Measurements from ENCODE around the gene DPCD.

Gene DPCD

GRCh38 chr10:101615525-101616116 is 27.5 kb downstream of the DPCD start:
- no peak for DNase-seq (ENCODE audit: low read depth)
- H3K4me3 ChIP-seq (ENCODE audit: low read depth, low read length), result no peak overlapping the region
- TF ChIP-seq CTCF (IDR thresholded peaks at IDR 0.05; ENCODE audit: low read depth, low read length, missing control alignments), result no peak

GRCh38 chr10:101616415-101617101 is 28.4 kb downstream of the DPCD start:
- TF ChIP-seq CTCF (IDR thresholded peaks at IDR 0.05; ENCODE audit: low read depth, low read length, missing control alignments), result no peak
- H3K4me3 ChIP-seq (ENCODE audit: low read depth, low read length), result no peak overlapping the region
- no peak for DNase-seq (ENCODE audit: low read depth)

GRCh38 chr10:101617102-101617823 is 29.1 kb downstream of the DPCD start:
- H3K4me3 ChIP-seq (ENCODE audit: low read depth, low read length), result no peak overlapping the region
- TF ChIP-seq CTCF (IDR thresholded peaks at IDR 0.05; ENCODE audit: low read depth, low read length, missing control alignments), result peak; percentile 19

GRCh38 chr10:101617824-101618568 is 29.9 kb downstream of the DPCD start:
- DNase-seq (ENCODE audit: low read depth), result no peak
- H3K4me3 ChIP-seq (ENCODE audit: low read depth, low read length), result no peak overlapping the region
- TF ChIP-seq CTCF (IDR thresholded peaks at IDR 0.05; ENCODE audit: low read depth, low read length, missing control alignments), result no peak

More at GRCh38 chr10:101617102-101617823, 29.1 kb downstream of the DPCD start:
- DNase-seq (ENCODE audit: low read depth), result peak; percentile 12

- no peak for DNase-seq (ENCODE audit: low read depth)
- no peak overlapping the region for H3K4me3 ChIP-seq (ENCODE audit: low read depth, low read length)
- no peak for TF ChIP-seq CTCF (IDR thresholded peaks at IDR 0.05; ENCODE audit: low read depth, low read length, missing control alignments)
These were observed 30.8 kb downstream of the DPCD start for GRCh38 chr10:101618871-101619270.

- no peak for TF ChIP-seq CTCF (IDR thresholded peaks at IDR 0.05; ENCODE audit: low read depth, low read length, missing control alignments)
- no peak for DNase-seq (ENCODE audit: low read depth)
- H3K4me3 ChIP-seq (ENCODE audit: low read depth, low read length), result no peak overlapping the region
These were observed 31.9 kb downstream of the DPCD start for GRCh38 chr10:101619983-101620382.

Data from GM12864 (cell line).